HCT116 (cell line): ENCODE data around the gene RNF225. TPM values are rescaled to one million over a fixed set of nuclear protein-coding genes. Genes with fewer than 3 reads are reported as not detected.

Experiments used
- ATAC-seq: fragments of 200-7000 bp; cut with Tn5 transposase; 2 replicates; pipeline ENCODE4 v1.9.1; 2020; ENCODE audit warnings: mild to moderate bottlenecking, moderate library complexity
- BruUV-seq: library from RNA; stranded (reverse); fragments of 400-500 nt; replicated peaks from 2 replicates; lab custom pipeline; 2021; lab: Mats Ljungman, UMichigan
- CTCF ChIA-PET: fragments of 300-600 bp; sonication (Branson Sonifier 250); formaldehyde crosslinking; loops from one replicate; lab custom pipeline; 2021; ENCODE audit warnings: antibody characterized with exemption; lab: Charles Lee
- POLR2A ChIA-PET: fragments of 300-600, 350-600 bp; sonication (Branson Sonifier 250); formaldehyde crosslinking; loops from one replicate; lab custom pipeline; 2021; ENCODE audit warnings: antibody characterized with exemption; lab: Charles Lee
- RAD21 ChIA-PET, 2 experiments: fragments of 300-600 bp; sonication (Branson Sonifier 250); formaldehyde crosslinking; loops; one replicate each; lab custom pipeline; 2023; ENCODE audit warnings: low total read pairs in 2 of 2; ENCODE audit not compliant: uncharacterized antibody in 2 of 2, unreplicated experiment in 2 of 2, low non-redundant PET in 1 of 2; lab: Charles Lee
- DNase-seq: peaks from one replicate; pipeline ENCODE4 v3.0.0-alpha.2; 2010; ENCODE audit warnings: low read depth, low spot score
- H2AFZ ChIP-seq: fragments of 200-600 bp; shearing (Covaris generic), sonication (generic); 2 replicates; pipeline ENCODE4 v1.6.1; 2017; ENCODE audit warnings: low read depth, mixed run types, mixed read lengths, antibody characterized with exemption, low read length; ENCODE audit not compliant: poor library complexity, severe bottlenecking
- H3K27ac ChIP-seq: 2 replicates; pipeline ENCODE4 v1.5.1; 2012; ENCODE audit warnings: low read depth, low read length
- H3K27me3 ChIP-seq: fragments of 200-600 bp; sonication (generic); 2 replicates; pipeline ENCODE4 v1.6.1; 2016; ENCODE audit warnings: mixed run types, low read length, mixed read lengths; ENCODE audit not compliant: insufficient read depth
- H3K36me3 ChIP-seq, 2 experiments: fragments of 200-500 bp in 1 of 2; fragments of 200-600 bp in 1 of 2; sonication (Bioruptor generic) in 1 of 2; sonication (generic) in 1 of 2; 2 replicates each; pipeline versions ENCODE4 v1.5.1 to v1.6.1; 2014 to 2016; ENCODE audit warnings: low read length in 2 of 2, inconsistent platforms in 1 of 2, mixed read lengths in 1 of 2, mixed run types in 1 of 2; ENCODE audit not compliant: insufficient read depth in 2 of 2, control insufficient read depth in 1 of 2
- H3K4me1 ChIP-seq, 2 experiments: fragments of 200-600 bp in 1 of 2; sonication (generic) in 1 of 2; 2 replicates each; pipeline versions ENCODE4 v1.5.1 to v1.6.1; 2012 to 2017; ENCODE audit warnings: low read length in 2 of 2, inconsistent platforms in 1 of 2, mild to moderate bottlenecking in 1 of 2, mixed read lengths in 1 of 2, mixed run types in 1 of 2, moderate library complexity in 1 of 2; ENCODE audit not compliant: insufficient read depth in 2 of 2, control insufficient read depth in 1 of 2
- H3K4me2 ChIP-seq: fragments of 200-600 bp; sonication (generic); 2 replicates; pipeline ENCODE4 v1.6.1; 2017; ENCODE audit warnings: mixed run types, low read length, mixed read lengths
- H3K4me3 ChIP-seq, 2 experiments: fragments of 200-600 bp in 1 of 2; sonication (generic) in 1 of 2; replicated peaks in 1 of 2; 2 replicates each; pipeline ENCODE4 v1.5.1; 2011 to 2016; ENCODE audit warnings: low read length in 2 of 2, control low read depth in 1 of 2, low read depth in 1 of 2, mild to moderate bottlenecking in 1 of 2, mixed read lengths in 1 of 2, mixed run types in 1 of 2
- H3K79me2 ChIP-seq: fragments of 200-600 bp; sonication (generic); 2 replicates; pipeline ENCODE4 v1.6.1; 2017; ENCODE audit warnings: mild to moderate bottlenecking, mixed run types, low read length, moderate library complexity, mixed read lengths; ENCODE audit not compliant: insufficient read depth
- H3K9ac ChIP-seq: fragments of 200-600 bp; sonication (generic); 2 replicates; pipeline ENCODE4 v1.6.1; 2016; ENCODE audit warnings: low read length, mixed read lengths
- H3K9me2 ChIP-seq: fragments of 200-600 bp; sonication (generic), shearing (Covaris generic); 2 replicates; pipeline ENCODE4 v1.6.1; 2017; ENCODE audit warnings: mixed run types, mild to moderate bottlenecking, moderate library complexity; ENCODE audit not compliant: insufficient read depth
- H3K9me3 ChIP-seq, 2 experiments: fragments of 200-500 bp in 1 of 2; fragments of 200-600 bp in 1 of 2; sonication (Bioruptor generic) in 1 of 2; sonication (generic) in 1 of 2; 2 replicates each; pipeline ENCODE4 v1.6.1; 2014 to 2017; ENCODE audit warnings: low read length in 2 of 2, mixed read lengths in 2 of 2, inconsistent platforms in 1 of 2, low read depth in 1 of 2, mild to moderate bottlenecking in 1 of 2, mixed run types in 1 of 2, moderate library complexity in 1 of 2; ENCODE audit not compliant: control insufficient read depth in 1 of 2, insufficient read depth in 1 of 2
- H4K20me1 ChIP-seq: fragments of 200-600 bp; sonication (generic), shearing (Covaris generic); 2 replicates; pipeline ENCODE4 v1.6.1; 2017; ENCODE audit warnings: mixed run types, mild to moderate bottlenecking, moderate library complexity; ENCODE audit not compliant: insufficient read depth
- ATF3 ChIP-seq: IDR thresholded peaks from 2 replicates; pipeline ENCODE4 v1.6.1; 2012
- CEBPB ChIP-seq: IDR thresholded peaks from 2 replicates; pipeline ENCODE4 v1.6.1; 2012; ENCODE audit warnings: low read depth
- CTCF ChIP-seq, 3 experiments: fragments of 200-600 bp in 1 of 3; sonication (generic) in 1 of 3; IDR thresholded peaks in 2 of 3; conservative IDR thresholded peaks in 1 of 3; 2 replicates each; pipeline ENCODE4 v1.5.1; 2012 to 2017; ENCODE audit warnings: low read depth in 2 of 3, low read length in 2 of 3, antibody characterized with exemption in 1 of 3, borderline replicate concordance in 1 of 3, control low read depth in 1 of 3, mild to moderate bottlenecking in 1 of 3, mixed read lengths in 1 of 3, mixed run types in 1 of 3, moderate library complexity in 1 of 3; ENCODE audit not compliant: insufficient read depth in 1 of 3
- EZH2 ChIP-seq: fragments of 200-600 bp; sonication (generic); IDR thresholded peaks from 2 replicates; pipeline ENCODE4 v1.6.1; 2017; ENCODE audit warnings: antibody characterized with exemption, mixed run types
- EZH2phosphoT487 ChIP-seq: fragments of 200-600 bp; IDR thresholded peaks from 2 replicates; pipeline ENCODE4 v1.6.1; 2018; ENCODE audit warnings: antibody characterized with exemption, borderline replicate concordance
- FOSL1 ChIP-seq: IDR thresholded peaks from 2 replicates; pipeline ENCODE4 v1.6.1; 2012; ENCODE audit warnings: low read depth
- JUND ChIP-seq: IDR thresholded peaks from 2 replicates; pipeline ENCODE4 v1.6.1; 2012
- POLR2A ChIP-seq: IDR thresholded peaks from 2 replicates; pipeline ENCODE4 v1.7.0; 2011; ENCODE audit warnings: borderline replicate concordance; ENCODE audit not compliant: insufficient read depth, insufficient read length; ENCODE audit errors: extremely low read depth
- POLR2AphosphoS5 ChIP-seq: IDR thresholded peaks from 2 replicates; pipeline ENCODE4 v1.6.1; 2011; ENCODE audit warnings: mild to moderate bottlenecking, low read depth, low read length, moderate library complexity
- RAD21 ChIP-seq: IDR thresholded peaks from 2 replicates; pipeline ENCODE4 v1.6.1; 2012; ENCODE audit warnings: low read depth, mild to moderate bottlenecking
- SRF ChIP-seq: IDR thresholded peaks from 2 replicates; pipeline ENCODE4 v1.6.1; 2012; ENCODE audit warnings: low read depth
- YY1 ChIP-seq: IDR thresholded peaks from 2 replicates; pipeline ENCODE4 v1.6.1; 2011; ENCODE audit warnings: low read length, low read depth, moderate library complexity, mild to moderate bottlenecking; ENCODE audit not compliant: insufficient replicate concordance; ENCODE audit errors: extremely low read depth
- ZBTB33 ChIP-seq: IDR thresholded peaks from 2 replicates; pipeline ENCODE4 v1.6.1; 2011; ENCODE audit warnings: mild to moderate bottlenecking, low read length, moderate library complexity; ENCODE audit not compliant: insufficient replicate concordance; ENCODE audit errors: extremely low read depth
- ZFX ChIP-seq: fragments of 450-650 bp; IDR thresholded peaks from 2 replicates; pipeline ENCODE4 v1.6.1; 2017
- intact Hi-C: fragments of 100-400 bp; cut with micrococcal nuclease; formaldehyde crosslinking; loops from 2 replicates; pipeline ENCODE4 v1.10.0; 2022
- total RNA-seq: library from RNA; stranded (reverse); gene quantifications from one replicate; pipeline ENCODE4 v1.2.1, GENCODE V29; 2021; ENCODE audit not compliant: unreplicated experiment
- TF ChIP-seq, protein P1 (sequence below): IDR thresholded peaks from 2 replicates; pipeline ENCODE4 v1.6.1; 2012
- TF ChIP-seq, protein P2 (sequence below): IDR thresholded peaks from 2 replicates; pipeline ENCODE4 v1.6.1; 2012; ENCODE audit warnings: low read depth

The RNF225 gene
- total RNA-seq, 1 experiment from 2014 or later = 1.2 TPM

GRCh38 chr19:58399903-58400302 is 4.4 kb downstream of the RNF225 start (continued):
- no peak for TF ChIP-seq CTCF (IDR thresholded peaks at IDR 0.05 in 2 of 3, conservative IDR thresholded peaks at IDR 0.05 in 1 of 3; ENCODE audit: borderline replicate concordance in 1 of 3, insufficient read depth in 1 of 3, low read depth in 2 of 3, low read length in 2 of 3)
- no peak for TF ChIP-seq EZH2
- no peak for TF ChIP-seq ZBTB33
- no peak for TF ChIP-seq POLR2AphosphoS5
- TF ChIP-seq ATF3 = no peak
- TF ChIP-seq, protein P1, sequence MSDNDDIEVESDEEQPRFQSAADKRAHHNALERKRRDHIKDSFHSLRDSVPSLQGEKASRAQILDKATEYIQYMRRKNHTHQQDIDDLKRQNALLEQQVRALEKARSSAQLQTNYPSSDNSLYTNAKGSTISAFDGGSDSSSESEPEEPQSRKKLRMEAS = no peak
- no peak for TF ChIP-seq ZFX
- TF ChIP-seq, all 23 proteins: peak for 0

DNA sequence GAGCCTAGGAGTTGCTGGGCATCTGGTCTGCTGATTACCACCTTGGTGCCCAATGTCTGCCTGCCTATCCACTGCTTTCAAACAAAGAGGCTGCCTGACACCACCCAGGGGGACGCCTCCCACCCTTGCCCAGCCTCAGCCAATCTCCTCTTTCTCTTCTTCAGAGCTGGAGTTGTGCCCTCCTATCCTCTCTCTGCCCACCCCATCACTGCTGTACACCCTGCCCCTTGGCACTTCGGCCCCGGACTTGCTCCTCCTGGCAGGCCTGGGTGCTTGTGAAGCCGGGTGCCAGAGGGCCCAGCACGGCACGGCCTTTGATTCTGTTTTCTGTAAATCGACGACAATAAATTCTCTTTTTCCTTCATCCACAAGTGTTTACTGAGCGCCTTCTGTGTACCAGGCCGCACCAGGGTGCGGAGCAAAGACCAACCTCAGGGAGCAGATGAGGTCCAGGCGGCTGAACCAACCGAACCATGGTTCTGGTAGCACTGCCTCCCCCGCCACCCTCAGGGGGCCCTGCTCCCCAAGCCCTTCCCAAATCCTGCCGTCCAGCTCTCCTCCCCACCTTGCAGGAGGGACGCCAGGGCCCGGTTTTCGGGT is 5.0 kb downstream of the RNF225 start:
- Histone ChIP-seq H3K79me2 (peaks cover 15% of the 10 kb centered on the region), H2AFZ (no peak overlapping the region), H3K9me2 (no peaks in the 10 kb centered on the region), H4K20me1 (no peaks in the 10 kb centered on the region), H3K4me1 (peaks cover 16 to 27% of the 10 kb centered on the region in 2 experiments), H3K27ac (peak overlapping the region; percentile 60; the same call in 1 of the 2 replicates), H3K4me2 (peak overlapping the region; percentile 97), H3K4me3 (peak overlapping the region; percentile 45 to 83), H3K9ac (peak overlapping the region; percentile 55), H3K9me3 (no peaks in the 10 kb centered on the region), H3K27me3 (no peaks in the 10 kb centered on the region), H3K36me3 (no peaks in the 10 kb centered on the region)
- BruUV-seq = no TSS peak
- ChIA-PET RAD21 (no interaction called here), POLR2A (no interaction called here), CTCF (no interaction called here)
- ATAC-seq (no peak), DNase-seq (no peak)
- intact Hi-C loops = no loop called here
- TF ChIP-seq CEBPB (no peak), SRF (no peak), FOSL1 (no peak), JUND (no peak), EZH2phosphoT487 (no peak), ATF3 (no peak), YY1 (no peak), POLR2A (no peak), RAD21 (no peak), POLR2AphosphoS5 (no peak), ZFX (no peak)
- TF ChIP-seq, protein P1 = no peak
- TF ChIP-seq, protein P2, sequence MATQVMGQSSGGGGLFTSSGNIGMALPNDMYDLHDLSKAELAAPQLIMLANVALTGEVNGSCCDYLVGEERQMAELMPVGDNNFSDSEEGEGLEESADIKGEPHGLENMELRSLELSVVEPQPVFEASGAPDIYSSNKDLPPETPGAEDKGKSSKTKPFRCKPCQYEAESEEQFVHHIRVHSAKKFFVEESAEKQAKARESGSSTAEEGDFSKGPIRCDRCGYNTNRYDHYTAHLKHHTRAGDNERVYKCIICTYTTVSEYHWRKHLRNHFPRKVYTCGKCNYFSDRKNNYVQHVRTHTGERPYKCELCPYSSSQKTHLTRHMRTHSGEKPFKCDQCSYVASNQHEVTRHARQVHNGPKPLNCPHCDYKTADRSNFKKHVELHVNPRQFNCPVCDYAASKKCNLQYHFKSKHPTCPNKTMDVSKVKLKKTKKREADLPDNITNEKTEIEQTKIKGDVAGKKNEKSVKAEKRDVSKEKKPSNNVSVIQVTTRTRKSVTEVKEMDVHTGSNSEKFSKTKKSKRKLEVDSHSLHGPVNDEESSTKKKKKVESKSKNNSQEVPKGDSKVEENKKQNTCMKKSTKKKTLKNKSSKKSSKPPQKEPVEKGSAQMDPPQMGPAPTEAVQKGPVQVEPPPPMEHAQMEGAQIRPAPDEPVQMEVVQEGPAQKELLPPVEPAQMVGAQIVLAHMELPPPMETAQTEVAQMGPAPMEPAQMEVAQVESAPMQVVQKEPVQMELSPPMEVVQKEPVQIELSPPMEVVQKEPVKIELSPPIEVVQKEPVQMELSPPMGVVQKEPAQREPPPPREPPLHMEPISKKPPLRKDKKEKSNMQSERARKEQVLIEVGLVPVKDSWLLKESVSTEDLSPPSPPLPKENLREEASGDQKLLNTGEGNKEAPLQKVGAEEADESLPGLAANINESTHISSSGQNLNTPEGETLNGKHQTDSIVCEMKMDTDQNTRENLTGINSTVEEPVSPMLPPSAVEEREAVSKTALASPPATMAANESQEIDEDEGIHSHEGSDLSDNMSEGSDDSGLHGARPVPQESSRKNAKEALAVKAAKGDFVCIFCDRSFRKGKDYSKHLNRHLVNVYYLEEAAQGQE = no peak
